Inferior parietal cortex (tissue), 1 donor: ENCODE results near the gene ADGRD1.

Source experiments
- DNase-seq: peaks from one replicate; pipeline ENCODE4 v3.0.0-alpha.2; 2016; ENCODE audit errors: extremely low spot score

The ADGRD1 gene

GRCh38 chr12:130965668-130966067, 12.0 kb downstream of the ADGRD1 start:
- no peak for DNase-seq

- DNase-seq = no peak
These were observed 12.8 kb downstream of the ADGRD1 start for GRCh38 chr12:130966443-130967030.

- no peak for DNase-seq
These were observed 13.9 kb downstream of the ADGRD1 start for GRCh38 chr12:130967636-130968035.

GRCh38 chr12:130968611-130969010, 14.9 kb downstream of the ADGRD1 start:
- DNase-seq = no peak

GRCh38 chr12:130969223-130969622, 15.5 kb downstream of the ADGRD1 start:
- DNase-seq = no peak

- DNase-seq = no peak
These were observed 16.6 kb downstream of the ADGRD1 start for GRCh38 chr12:130970165-130970907.

- no peak for DNase-seq
These were observed 17.2 kb downstream of the ADGRD1 start for GRCh38 chr12:130970908-130971233.

GRCh38 chr12:130971925-130972585, 18.3 kb downstream of the ADGRD1 start:
- no peak for DNase-seq

- no peak for DNase-seq
These were observed 18.9 kb downstream of the ADGRD1 start for GRCh38 chr12:130972586-130972950.

- no peak for DNase-seq
These were observed 19.4 kb downstream of the ADGRD1 start for GRCh38 chr12:130973109-130973508.

- no peak for DNase-seq
These were observed 20.2 kb downstream of the ADGRD1 start for GRCh38 chr12:130973906-130974305.

GRCh38 chr12:130975116-130975515, 21.4 kb downstream of the ADGRD1 start:
- no peak for DNase-seq

GRCh38 chr12:130976171-130976720, 22.5 kb downstream of the ADGRD1 start:
- no peak for DNase-seq

- DNase-seq = no peak
These were observed 23.5 kb downstream of the ADGRD1 start for GRCh38 chr12:130977046-130977742.

- no peak for DNase-seq
These were observed 24.0 kb downstream of the ADGRD1 start for GRCh38 chr12:130977743-130978095.

- no peak for DNase-seq
These were observed 25.1 kb downstream of the ADGRD1 start for GRCh38 chr12:130978785-130979184.

- DNase-seq = no peak
These were observed 27.5 kb downstream of the ADGRD1 start for GRCh38 chr12:130981074-130981742.

GRCh38 chr12:130981911-130982310, 28.2 kb downstream of the ADGRD1 start:
- DNase-seq = no peak

GRCh38 chr12:130982565-130983225, 29.0 kb downstream of the ADGRD1 start:
- DNase-seq = no peak

- DNase-seq = peak; percentile 13
These were observed 29.8 kb downstream of the ADGRD1 start for GRCh38 chr12:130983328-130984017.
